ENCODE measurements around the gene CTBP2. TPM values are rescaled to one million over a fixed set of nuclear protein-coding genes. Genes with fewer than 3 reads are reported as not detected.
A peak's percentile ranks its signal among the peaks of the same experiment; 100 is the strongest.

Gene CTBP2
- total RNA-seq, 1 donor: 120 TPM

DNA sequence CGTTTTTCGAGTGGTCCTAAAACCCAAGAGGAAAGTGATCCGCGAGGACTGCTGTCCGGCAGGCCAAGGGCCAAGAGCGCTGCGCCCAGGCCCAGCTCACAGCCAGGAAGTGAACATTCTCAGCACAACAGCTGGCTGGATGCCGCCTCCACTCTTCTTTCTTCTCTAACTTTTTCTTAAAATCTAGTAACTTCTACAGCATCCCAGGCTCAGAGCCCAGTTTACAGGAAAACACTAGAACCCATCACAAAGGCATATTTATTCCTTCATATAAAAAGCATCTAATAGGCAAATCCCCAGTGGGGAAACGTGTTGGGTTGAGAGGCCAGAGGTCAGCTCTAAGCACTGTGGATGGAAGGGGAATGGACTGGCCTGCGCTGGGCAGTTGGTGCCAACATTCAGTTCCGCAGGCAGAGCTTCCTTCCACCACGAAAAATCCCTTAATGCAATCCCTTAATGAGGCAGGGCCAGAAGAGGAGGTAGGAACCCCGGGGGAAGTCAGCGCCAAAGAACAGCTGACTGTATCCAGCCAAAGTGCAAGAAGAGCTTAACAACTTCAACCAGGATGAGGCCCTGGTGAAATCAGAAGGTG lies 143.7 kb downstream of the CTBP2 start:
- no peak for DNase-seq (ENCODE audit: low read depth in 2 of 3, low spot score in 2 of 3)

DNA sequence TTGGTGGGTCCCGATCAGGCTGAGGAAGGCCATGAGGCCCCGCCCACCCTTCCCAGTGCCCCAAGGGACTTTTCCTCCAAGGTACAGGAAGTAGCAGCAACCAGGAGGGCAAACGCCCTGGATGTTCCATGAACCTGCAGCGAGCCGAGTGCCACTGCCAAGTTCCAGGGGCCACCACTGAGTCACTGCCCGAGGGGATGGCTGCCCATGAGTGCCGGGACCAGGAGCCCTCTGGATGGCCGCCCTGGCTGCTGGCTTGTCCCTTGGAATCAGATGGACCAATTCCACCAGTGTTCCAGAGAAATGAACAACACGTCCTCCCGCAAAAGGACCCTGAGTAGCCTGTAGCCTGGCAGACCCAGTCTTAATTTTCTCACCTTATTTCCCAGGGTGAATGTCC lies 144.2 kb downstream of the CTBP2 start:
- DNase-seq (ENCODE audit: low read depth in 2 of 3, low spot score in 2 of 3): no peak

DNA sequence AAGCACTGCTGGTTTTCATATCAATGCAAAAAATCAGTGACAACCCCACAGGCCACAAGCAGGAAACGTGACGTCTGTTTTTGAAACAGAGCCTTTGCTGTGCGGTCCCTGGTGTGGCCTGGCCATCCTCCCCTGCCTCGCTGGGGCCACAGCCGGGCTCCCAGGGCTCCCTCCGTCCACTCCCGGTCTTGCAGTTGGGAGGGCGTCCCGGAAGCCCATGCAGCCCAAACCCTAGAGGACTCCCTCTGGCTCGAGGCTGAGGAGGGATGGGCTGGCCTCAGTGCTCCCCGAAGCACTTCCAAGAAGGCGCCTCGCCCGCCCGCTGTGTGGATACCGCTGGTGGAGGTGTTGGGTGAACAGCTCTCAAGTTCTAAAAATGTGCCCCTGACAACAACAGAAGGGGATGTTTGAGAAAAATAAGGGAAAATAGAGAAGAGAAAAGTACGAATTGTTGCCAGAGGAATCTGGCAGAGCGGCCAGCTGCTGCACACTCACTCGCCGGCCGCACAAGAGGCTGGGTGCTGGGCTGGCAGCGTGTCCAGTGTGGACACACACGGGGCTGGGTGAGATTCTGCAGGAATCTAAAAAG lies 144.9 kb downstream of the CTBP2 start:
- peak in 2 of 3 donors; percentile 51 to 72 for DNase-seq (ENCODE audit: low read depth in 2 of 3, low spot score in 2 of 3)

DNA sequence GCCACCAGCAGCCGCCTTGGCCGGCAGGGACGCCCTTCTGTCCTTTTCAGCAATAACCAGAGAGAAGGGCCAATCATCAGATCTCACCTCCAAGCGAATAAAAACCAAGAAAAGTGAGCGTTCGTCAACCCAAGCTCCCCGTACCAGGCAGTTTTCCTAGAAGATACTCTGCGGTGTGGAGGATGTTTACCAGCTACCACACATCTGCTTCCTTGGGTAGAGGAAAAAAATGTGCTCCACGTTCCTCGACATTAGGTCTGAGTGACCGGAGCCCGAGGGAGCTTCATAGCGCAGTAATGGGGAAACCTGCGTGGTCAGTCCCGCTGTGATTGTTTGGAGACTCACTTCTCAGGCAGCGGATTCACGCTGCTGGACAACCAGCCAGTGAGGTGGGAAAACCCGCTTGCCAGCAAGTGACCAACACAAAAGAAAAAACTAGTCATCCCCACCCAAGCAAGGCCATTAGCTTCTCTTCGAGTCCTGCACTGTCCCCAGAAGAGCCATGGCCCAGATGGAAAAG lies 145.5 kb downstream of the CTBP2 start:
- peak in 1 of 3 donors; percentile 11 for DNase-seq (ENCODE audit: low read depth in 2 of 3, low spot score in 2 of 3)

DNA sequence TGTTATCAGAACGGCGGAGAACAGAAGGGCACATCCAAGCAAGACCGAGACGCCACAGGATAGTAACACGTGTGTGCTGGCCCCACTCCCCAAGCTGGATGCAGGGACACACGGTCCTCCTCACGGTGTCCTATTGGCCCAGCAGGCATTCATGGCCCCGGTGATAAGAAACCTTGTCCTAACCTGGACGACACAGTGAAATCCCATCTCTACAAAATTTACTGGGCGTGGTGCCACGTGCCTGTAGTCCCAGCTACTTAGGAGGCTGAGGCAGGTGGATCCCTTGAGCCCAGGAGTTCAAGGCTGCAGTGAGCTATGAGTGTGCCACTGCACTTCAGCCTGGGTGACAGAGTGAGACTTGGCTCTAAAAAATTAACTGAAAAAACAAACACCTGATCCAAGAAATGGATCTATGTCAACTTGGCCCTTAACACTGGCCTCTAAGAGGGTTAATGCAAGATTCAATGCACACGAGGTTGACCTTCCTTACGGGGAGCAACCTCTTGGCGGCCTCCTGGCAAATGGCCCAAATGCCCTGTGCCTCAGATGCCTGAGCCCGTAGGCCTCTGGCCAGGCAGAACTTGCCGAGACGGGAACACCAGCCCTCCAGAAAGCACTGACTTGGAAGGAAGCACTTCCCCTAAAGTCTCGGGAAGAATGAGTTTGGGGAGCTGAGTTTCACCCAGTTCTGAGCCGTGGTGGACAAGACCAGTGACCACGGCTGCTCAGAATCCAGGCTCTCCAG lies 146.1 kb downstream of the CTBP2 start:
- no peak for DNase-seq (ENCODE audit: low read depth in 2 of 3, low spot score in 2 of 3)

DNA sequence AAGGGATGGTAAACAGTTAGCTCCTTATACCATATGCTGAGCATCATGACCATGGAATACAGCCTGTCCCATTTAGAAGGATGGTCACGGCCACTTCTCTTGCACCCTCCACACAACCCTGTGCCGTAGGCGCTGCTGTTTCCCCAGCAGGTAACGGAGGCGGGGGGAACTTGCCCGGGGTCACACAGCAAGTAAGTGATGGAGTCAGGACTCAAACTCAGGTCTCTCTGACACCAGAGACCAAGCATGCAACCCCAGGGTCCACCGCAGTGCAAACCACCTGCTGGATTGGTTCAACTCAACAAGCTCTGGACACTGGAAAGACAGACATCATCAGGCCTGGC lies 146.9 kb downstream of the CTBP2 start:
- no peak for DNase-seq (ENCODE audit: low read depth in 2 of 3, low spot score in 2 of 3)

DNA sequence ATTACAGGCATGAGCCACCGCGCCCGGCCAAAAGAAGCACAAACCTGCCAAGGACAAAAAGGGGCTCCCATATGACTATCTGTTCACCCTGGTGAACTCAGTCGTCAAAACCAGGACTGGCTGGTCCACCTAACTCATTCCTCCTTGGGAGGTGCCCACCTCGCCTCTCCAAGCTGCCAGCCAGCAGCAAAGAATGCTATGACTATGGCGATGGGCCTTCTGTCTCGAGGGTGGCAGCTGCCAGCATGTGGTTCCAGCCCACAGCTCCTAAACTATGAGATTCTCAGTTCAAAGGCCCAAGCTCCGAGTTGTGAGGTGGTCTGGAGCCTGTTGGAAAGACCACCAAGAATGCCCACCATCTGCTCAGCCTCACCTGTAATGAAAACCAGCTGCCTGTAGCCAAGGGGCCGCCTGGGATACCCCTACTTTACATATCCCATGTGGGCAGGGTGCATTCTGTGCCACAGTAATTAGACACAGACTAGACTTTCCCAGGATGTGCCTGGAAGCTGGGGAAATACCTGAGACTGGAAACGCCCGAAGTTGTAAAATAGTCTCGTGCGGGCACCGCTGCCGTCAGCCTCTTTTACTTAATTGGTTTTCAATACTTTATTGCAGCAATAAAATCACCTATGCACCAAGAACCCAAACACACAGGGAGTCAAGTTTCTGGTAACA lies 147.4 kb downstream of the CTBP2 start:
- no peak for DNase-seq (ENCODE audit: low read depth in 2 of 3, low spot score in 2 of 3)

DNA sequence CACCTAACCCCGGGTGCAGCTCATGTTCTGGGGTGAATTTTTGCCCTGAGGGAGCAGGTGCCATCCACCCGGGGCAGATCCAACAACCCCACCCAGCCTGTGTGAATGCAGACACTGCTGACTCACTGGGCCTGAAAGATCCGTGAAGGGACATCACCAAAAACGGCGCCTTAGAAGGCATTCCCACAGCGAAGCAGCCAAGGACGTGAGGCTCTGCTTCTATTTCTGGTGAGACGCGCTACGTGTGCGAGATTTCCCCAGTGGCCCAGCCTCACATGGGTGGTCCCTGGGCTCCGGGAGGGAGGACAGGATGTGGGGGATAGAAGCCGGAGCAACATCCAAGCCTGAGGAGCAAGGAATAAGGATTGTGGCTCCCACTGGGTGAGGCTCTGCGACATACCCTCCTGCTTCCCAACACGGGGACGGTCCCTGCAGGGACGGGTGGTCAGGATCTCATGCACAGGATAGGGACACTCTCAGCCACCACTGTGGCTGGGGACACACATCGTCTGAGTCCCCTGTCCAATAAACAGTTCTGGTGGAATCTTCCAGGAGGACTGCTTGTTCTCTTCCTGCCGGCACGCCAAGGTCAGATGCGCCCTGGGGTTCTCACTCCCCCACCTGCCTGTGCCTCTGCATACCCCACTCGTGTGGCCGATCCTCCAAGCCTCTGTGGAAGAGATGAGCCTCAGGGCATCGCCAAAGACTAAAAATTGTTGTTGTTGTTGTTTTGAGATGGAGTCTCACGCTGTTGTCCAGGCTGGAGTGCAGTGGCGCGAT lies 148.2 kb downstream of the CTBP2 start:
- DNase-seq (ENCODE audit: low read depth in 2 of 3, low spot score in 2 of 3): no peak

DNA sequence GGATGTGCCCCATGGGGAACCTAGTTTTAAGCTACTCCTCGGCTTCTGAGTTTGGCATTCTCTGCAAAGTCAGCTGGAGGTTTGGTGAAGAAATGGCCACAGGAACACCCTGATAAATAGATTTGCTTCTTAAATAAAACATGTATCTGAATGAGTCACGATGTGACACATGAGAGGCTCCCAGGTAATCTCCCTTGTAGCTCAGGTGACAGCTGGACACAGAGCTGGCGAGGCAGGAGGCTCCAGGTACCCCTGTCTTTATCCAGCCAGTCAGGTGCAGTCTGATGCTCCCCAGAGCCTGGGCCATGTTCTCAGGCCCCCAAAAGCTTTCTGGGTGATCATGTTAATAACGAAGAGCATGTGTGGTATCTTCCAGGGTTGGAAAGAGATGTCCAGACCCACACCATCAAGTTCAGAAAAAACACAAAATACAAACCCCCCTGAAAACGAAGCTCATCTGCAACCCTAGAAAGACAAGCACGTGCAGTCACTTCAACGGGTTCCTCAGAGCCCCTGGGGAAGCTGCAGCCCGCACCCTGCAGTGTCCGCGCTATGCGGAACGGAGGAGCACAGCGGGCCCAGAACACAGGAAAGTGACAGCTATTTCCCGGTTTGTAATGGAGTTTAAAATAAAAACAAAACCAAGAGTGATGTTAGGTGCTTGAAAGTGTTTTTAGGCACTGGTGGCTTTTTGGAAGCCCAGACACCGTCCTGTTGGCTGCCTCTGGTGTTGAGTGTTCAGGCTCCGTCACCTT lies 149.0 kb downstream of the CTBP2 start:
- DNase-seq (ENCODE audit: low read depth in 2 of 3, low spot score in 2 of 3): no peak

DNA sequence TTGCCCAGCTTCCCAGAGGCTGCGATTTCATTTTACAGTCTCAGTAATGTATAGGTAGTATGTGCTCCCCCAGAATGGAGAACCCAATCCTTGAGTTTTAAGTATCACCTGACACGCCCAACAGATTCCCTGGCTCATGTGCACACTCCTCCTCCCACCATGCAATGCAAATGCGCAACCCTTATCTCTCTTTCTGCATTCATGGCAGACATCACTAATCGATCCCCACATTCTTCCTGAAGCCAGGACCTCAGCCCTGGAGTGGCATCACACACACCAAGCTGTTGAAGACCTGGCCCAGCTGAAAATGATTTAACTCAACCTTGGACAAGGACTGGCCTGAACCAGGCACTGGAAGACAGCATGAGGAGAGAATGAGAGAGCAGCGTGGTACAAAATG lies 150.0 kb downstream of the CTBP2 start:
- no peak for DNase-seq (ENCODE audit: low read depth in 2 of 3, low spot score in 2 of 3)

DNA sequence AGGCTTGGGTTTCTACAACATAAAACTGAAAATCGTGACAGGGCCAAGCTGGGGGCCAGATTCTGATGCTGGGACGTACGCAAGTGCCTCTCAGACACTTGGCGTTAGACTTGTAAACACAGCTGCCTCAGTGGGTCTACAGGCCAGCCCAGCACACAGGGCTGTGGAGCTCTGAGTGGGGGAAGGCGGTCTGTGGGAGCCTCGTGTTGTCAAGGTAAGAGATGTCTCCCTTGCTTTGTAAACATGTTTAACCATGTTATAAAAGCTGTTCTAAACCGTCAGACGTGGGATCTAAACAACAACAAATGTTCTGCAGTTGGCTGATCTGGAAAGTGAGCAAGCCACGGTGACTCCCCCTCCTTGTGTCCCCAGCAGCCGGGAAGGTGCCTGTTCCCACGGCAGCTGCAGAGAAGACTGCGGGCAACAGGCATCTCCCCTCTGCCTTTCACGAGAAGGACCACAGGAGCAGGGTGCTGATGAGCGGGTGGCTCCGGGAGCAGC lies 150.7 kb downstream of the CTBP2 start:
- DNase-seq (ENCODE audit: low read depth in 2 of 3, low spot score in 2 of 3): no peak

DNA sequence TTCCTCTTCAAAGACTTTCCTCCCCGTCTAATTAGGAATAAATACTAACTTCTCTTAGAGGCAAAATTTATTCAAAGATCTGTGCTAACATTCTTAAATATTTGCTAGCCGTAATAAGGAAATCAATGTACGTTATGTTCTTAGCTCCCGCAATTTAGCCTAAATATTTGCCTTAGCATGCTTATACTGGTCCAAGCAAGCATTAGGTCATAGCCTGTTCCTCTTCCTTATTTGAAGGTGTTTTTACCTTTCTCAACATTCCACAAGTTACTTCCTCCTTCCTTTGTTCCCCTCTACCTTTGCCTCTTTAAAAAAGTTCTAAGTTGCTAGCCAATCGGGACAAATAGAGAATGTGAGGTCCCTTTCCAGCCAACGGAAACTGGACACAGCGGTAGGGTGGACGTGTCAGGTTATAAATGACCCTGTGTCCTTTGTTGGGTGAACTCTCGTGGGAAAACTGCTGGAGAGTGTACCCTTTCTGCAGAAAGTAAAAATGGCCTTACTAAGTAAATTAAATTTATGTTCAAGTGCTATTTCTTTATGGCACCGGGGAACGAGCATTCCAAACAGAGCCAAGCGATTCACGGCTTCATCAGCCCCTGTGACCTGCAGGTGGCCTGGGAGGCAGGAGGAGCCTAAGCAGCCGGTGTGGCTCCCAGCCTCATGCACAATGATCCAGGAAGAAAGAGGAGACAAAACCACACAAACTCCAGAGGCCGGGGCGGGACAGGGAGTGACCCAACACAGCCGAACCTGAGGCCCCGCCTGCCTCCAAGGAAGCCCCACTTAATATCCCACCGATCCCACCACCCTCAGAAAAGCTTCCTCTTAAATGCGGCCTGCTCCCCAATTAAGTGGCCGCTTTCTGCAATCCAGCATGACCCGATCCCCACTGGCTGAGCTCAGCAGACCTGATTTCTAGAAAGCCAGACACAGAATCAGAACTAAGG lies 151.4 kb downstream of the CTBP2 start:
- DNase-seq (ENCODE audit: low read depth in 2 of 3, low spot score in 2 of 3): no peak

DNA sequence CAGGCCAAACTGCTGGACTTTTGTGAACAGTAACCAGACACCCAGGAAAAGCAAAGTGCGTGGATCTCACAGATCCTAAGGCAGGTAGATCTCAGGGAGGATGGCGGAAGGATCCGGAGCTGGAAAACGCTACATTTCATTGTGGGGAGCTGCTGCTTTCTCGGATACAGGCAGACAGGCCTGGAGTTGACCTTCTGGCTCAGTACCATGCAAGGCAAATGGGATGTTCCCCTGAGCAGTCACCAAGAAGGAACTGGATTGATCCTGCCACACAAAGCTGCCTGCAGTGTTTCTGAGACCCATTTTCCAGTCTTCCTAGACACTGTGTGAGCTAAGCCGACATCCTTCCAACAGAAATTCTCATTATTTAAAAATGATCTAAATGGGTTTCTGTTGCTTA lies 152.9 kb downstream of the CTBP2 start:
- DNase-seq (ENCODE audit: low read depth in 2 of 3, low spot score in 2 of 3): no peak

DNA sequence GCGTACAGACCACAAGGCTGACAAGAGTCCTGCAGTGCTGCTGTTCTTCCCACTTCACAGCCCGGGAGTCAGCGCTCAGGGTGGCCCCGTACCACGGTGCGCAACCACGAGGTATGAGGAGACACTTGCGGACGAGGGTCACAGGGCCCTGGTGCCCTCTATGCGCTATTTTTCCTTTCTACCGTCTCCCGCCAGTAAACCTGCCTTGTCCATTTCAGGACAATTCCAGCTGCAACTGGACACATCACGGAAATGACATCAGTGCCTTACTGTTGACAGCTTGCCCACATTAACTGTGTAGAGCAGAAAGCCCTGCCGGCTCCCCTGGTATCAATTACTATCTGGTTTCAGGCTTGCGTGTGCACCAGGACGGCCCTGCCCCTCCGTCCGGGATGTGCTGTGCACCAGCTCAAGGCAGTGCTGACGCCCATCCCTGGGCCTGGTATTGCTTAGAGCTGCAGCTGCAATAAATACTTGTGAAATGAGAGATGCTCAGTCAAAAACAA lies 153.4 kb downstream of the CTBP2 start:
- no peak for DNase-seq (ENCODE audit: low read depth in 2 of 3, low spot score in 2 of 3)

DNA sequence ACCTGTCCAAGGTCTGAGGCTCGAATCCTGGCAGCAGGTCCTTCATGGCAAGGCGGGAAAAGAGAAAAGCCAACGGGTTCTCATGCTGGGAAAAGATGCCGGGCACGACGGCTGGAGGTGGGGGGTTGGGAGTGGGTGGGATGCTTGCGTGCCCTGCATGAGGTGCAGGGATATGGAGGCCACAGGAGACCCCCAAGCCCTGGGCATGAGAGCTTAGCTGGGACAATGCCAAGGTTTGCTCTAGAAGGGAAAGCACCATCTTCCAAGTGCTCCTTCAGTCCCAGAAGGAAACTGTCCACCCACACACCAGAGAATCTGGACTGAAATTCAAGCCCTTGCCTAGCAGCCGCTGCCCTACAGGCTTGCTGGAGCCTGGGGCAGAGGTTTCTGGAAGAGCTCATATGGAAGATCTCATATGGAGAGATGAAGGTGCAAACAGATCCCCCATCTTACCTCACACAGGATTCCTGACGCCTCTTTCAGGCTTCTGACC lies 154.1 kb downstream of the CTBP2 start:
- no peak for DNase-seq (ENCODE audit: low read depth in 2 of 3, low spot score in 2 of 3)

DNA sequence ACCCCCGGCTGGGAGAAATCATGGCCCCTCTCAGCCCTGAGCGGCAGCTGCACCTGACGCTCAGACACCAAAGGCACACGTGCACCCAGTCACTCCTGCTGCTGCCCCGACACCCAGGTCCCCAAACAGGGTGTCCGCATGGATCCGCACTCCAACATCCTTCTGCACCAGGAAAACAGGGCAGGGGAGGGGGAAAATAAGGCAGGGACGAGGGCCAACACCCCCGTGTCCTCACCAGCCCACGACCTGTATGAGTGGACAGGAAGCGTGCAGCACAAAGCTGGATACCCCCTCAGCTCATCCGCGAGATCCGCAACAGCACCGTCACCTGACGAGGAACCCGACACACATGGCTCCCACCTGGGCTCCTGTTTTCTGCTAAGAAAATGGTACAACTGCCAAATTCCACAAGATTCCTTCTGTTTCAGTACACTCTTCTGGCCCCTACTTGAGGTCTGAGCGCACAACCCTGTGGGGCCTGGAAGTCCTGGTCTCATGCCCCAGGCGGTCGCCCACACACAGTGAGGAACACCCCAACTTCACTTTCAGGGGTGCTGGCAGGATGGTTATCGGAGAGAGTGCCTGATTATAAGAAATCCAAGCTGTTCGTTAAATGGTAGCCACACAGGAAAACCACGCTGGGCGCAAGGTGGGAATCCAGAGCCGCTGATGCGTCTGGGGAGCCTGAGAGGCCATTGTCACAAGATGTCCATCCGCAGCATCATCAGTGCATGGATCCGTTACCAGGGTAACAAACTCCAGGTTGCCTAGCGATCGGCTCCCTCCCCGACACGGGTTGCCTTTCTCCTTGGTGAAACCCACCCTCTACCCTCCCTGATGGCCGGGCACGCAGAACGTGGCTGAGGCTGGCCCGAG lies 154.8 kb downstream of the CTBP2 start:
- no peak for DNase-seq (ENCODE audit: low read depth in 2 of 3, low spot score in 2 of 3)

DNA sequence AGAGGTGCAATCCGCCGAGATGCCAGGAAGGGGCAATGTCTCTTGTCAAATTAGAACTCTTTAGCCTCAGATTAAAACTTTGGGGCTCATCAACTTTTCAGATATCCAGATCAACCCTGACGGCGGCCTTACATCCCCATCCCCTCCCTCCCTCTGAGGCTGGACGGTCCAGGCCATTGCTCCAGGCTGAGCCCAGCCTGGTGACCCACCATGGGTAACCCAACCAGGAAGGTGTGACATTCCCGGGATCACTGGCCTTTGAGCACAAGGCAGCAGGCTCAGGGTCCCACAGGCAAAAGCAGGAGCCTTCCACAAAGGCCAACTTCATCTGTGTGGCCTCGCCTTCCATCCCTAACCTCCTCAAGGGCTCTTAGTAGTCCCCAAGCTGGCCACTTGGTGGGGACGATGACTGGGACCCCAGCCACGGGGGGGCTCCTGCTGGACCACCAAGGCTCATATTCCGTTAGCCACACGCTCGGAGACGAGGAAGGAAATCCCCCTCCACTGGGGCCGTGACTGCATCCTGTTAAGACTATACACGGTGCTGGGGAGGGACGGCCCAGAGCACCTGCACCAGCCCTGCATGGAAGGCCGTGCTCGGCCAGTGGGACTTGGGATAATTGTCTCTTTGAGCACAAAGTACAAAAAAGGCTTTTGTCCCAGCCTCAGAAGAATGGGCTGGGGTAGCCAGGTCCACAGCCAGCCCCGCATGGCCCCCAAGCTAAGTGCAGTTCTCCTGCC lies 155.6 kb downstream of the CTBP2 start:
- DNase-seq (ENCODE audit: low read depth in 2 of 3, low spot score in 2 of 3): no peak
